H1 (cell line): ENCODE data around the gene PACSIN2. TPM values are rescaled to one million over a fixed set of nuclear protein-coding genes. Genes with fewer than 3 reads are reported as not detected.

Experiments
- CTCF ChIA-PET: fragments of 300-600 bp; sonication (Branson Sonifier 250); formaldehyde crosslinking; loops from one replicate; lab custom pipeline; 2021; ENCODE audit not compliant: partially characterized antibody; lab: Charles Lee
- POLR2A ChIA-PET: fragments of 300-600 bp; sonication (Branson Sonifier 250); formaldehyde crosslinking; loops from one replicate; lab custom pipeline; 2021; ENCODE audit warnings: inconsistent platforms; ENCODE audit not compliant: partially characterized antibody; lab: Charles Lee
- DNase-seq, 2 experiments: peaks; one replicate each; pipeline versions ENCODE4 v3.0.0 to v3.0.0-alpha.2; 2010 to 2022; ENCODE audit warnings: low spot score in 2 of 2, low read depth in 1 of 2, mixed read lengths in 1 of 2
- FAIRE-seq: peaks from 2 replicates; lab custom pipeline; 2011; peaks lifted over from hg19 to GRCh38; lab: Jason Lieb, UNC
- H2AFZ ChIP-seq: 2 replicates; pipeline ENCODE4 v1.8.1; 2012; ENCODE audit warnings: low read length, inconsistent platforms
- H2AK5ac ChIP-seq: 2 replicates; pipeline ENCODE4 v1.6.1; 2013; ENCODE audit warnings: low read depth, low read length
- H2BK120ac ChIP-seq: replicated peaks from 2 replicates; pipeline ENCODE3; 2013; ENCODE audit warnings: low read depth, low read length, inconsistent platforms
- H2BK12ac ChIP-seq: 2 replicates; pipeline ENCODE4 v1.6.1; 2013; ENCODE audit warnings: low read depth, low read length
- H2BK15ac ChIP-seq: 2 replicates; pipeline ENCODE4 v1.6.1; 2013; ENCODE audit warnings: low read length
- H2BK20ac ChIP-seq: 2 replicates; pipeline ENCODE4 v1.6.1; 2013; ENCODE audit warnings: low read length
- H2BK5ac ChIP-seq: 2 replicates; pipeline ENCODE4 v1.6.1; 2013; ENCODE audit warnings: low read depth, low read length
- H3K14ac ChIP-seq: 2 replicates; pipeline ENCODE4 v1.6.1; 2013; ENCODE audit warnings: inconsistent platforms; ENCODE audit not compliant: insufficient read length
- H3K18ac ChIP-seq: 2 replicates; pipeline ENCODE4 v1.6.1; 2013; ENCODE audit warnings: low read length; ENCODE audit errors: extremely low read depth
- H3K23ac ChIP-seq: 2 replicates; pipeline ENCODE4 v1.6.1; 2013; ENCODE audit warnings: inconsistent platforms; ENCODE audit not compliant: insufficient read length
- H3K23me2 ChIP-seq: 2 replicates; pipeline ENCODE4 v1.6.1; 2013; ENCODE audit warnings: low read depth, low read length
- H3K27ac ChIP-seq: 2 replicates; pipeline ENCODE4 v1.6.1; 2011; ENCODE audit warnings: low read depth, low read length, inconsistent platforms
- H3K27me3 ChIP-seq, 4 experiments: replicated peaks in 1 of 4; 1 replicate in 1 of 4; 2 replicates in 3 of 4; pipeline versions ENCODE4 v1.6.1 to v1.8.1; 2011 to 2013; ENCODE audit warnings: low read length in 3 of 4, mild to moderate bottlenecking in 3 of 4, inconsistent platforms in 2 of 4, mixed read lengths in 2 of 4, moderate library complexity in 1 of 4; ENCODE audit not compliant: control insufficient read depth in 3 of 4, insufficient read depth in 3 of 4; ENCODE audit errors: extremely low read depth in 1 of 4
- H3K36me3 ChIP-seq, 4 experiments: 2 replicates each; pipeline versions ENCODE4 v1.6.1 to v1.8.1; 2011 to 2013; ENCODE audit warnings: mild to moderate bottlenecking in 4 of 4, low read length in 3 of 4, moderate library complexity in 2 of 4, control low read depth in 1 of 4, inconsistent platforms in 1 of 4; ENCODE audit not compliant: insufficient read depth in 4 of 4, control insufficient read depth in 2 of 4
- H3K4ac ChIP-seq: replicated peaks from 2 replicates; pipeline ENCODE3; 2013; ENCODE audit warnings: low read length, low read depth, mixed read lengths, inconsistent platforms; ENCODE audit not compliant: insufficient read length
- H3K4me1 ChIP-seq, 4 experiments: replicated peaks in 1 of 4; 1 replicate in 1 of 4; 2 replicates in 3 of 4; pipeline versions ENCODE4 v1.6.1 to v1.8.1; 2011 to 2013; ENCODE audit warnings: low read length in 3 of 4, inconsistent platforms in 2 of 4, mixed read lengths in 1 of 4; ENCODE audit not compliant: insufficient read depth in 4 of 4, control insufficient read depth in 3 of 4
- H3K4me2 ChIP-seq, 2 experiments: 2 replicates each; pipeline versions ENCODE4 v1.6.1 to v1.8.1; 2011 to 2013; ENCODE audit warnings: low read depth in 2 of 2, low read length in 2 of 2, control low read depth in 1 of 2, inconsistent platforms in 1 of 2, mild to moderate bottlenecking in 1 of 2; ENCODE audit not compliant: insufficient read depth in 1 of 2
- H3K4me3 ChIP-seq, 4 experiments: fragments of 200-600, 300-600 bp in 1 of 4; sonication (generic), shearing (Covaris generic), sonication (Bioruptor Twin) in 1 of 4; 2 replicates each; pipeline versions ENCODE4 v1.5.1 to v1.8.1; 2011 to 2016; ENCODE audit warnings: low read length in 4 of 4, low read depth in 3 of 4, control low read depth in 2 of 4, inconsistent platforms in 2 of 4, mild to moderate bottlenecking in 2 of 4, mixed read lengths in 1 of 4, moderate library complexity in 1 of 4; ENCODE audit not compliant: insufficient read depth in 2 of 4; ENCODE audit errors: extremely low read depth in 1 of 4
- H3K56ac ChIP-seq: replicated peaks from 2 replicates; pipeline ENCODE3; 2013; ENCODE audit warnings: low read depth, mild to moderate bottlenecking, mixed read lengths, low read length, inconsistent platforms; ENCODE audit not compliant: insufficient read length
- H3K79me1 ChIP-seq: 2 replicates; pipeline ENCODE4 v1.6.1; 2013; ENCODE audit warnings: low read depth, low read length, control low read depth
- H3K79me2 ChIP-seq, 2 experiments: 2 replicates each; pipeline versions ENCODE4 v1.6.1 to v1.8.1; 2012 to 2013; ENCODE audit warnings: low read length in 2 of 2, mild to moderate bottlenecking in 2 of 2, inconsistent platforms in 1 of 2; ENCODE audit not compliant: insufficient read depth in 2 of 2, control insufficient read depth in 1 of 2
- H3K9ac ChIP-seq, 4 experiments: replicated peaks in 1 of 4; 1 replicate in 1 of 4; 2 replicates in 3 of 4; pipeline versions ENCODE4 v1.6.1 to v1.8.1; 2011 to 2013; ENCODE audit warnings: low read depth in 3 of 4, low read length in 3 of 4, control low read depth in 2 of 4, mild to moderate bottlenecking in 2 of 4, moderate library complexity in 2 of 4, inconsistent platforms in 1 of 4; ENCODE audit errors: extremely low read depth in 1 of 4
- H3K9me3 ChIP-seq, 2 experiments: 2 replicates each; pipeline versions ENCODE4 v1.6.1 to v1.8.1; 2012 to 2013; ENCODE audit warnings: mild to moderate bottlenecking in 2 of 2, moderate library complexity in 2 of 2, control low read depth in 1 of 2, inconsistent platforms in 1 of 2, low read depth in 1 of 2, low read length in 1 of 2, mixed read lengths in 1 of 2; ENCODE audit not compliant: insufficient read depth in 2 of 2
- H4K20me1 ChIP-seq, 2 experiments: replicated peaks in 1 of 2; 2 replicates each; pipeline versions ENCODE3 to v1.8.1; 2011 to 2013; ENCODE audit warnings: inconsistent platforms in 2 of 2, low read length in 2 of 2, mild to moderate bottlenecking in 1 of 2; ENCODE audit not compliant: insufficient read depth in 2 of 2, control insufficient read depth in 1 of 2
- H4K5ac ChIP-seq: 2 replicates; pipeline ENCODE4 v1.6.1; 2013; ENCODE audit warnings: low read length, low read depth, mixed read lengths, inconsistent platforms; ENCODE audit not compliant: insufficient read length
- H4K8ac ChIP-seq: 2 replicates; pipeline ENCODE4 v1.8.0; 2013; ENCODE audit warnings: mild to moderate bottlenecking, moderate library complexity, low read length, inconsistent platforms; ENCODE audit not compliant: insufficient read depth; ENCODE audit errors: extremely low read depth
- H4K91ac ChIP-seq: replicated peaks from 2 replicates; pipeline ENCODE3; 2013; ENCODE audit warnings: low read length, mixed read lengths, inconsistent platforms; ENCODE audit not compliant: insufficient read length
- TEAD4 ChIP-seq: IDR thresholded peaks from 2 replicates; pipeline ENCODE4 v1.6.1; 2012; ENCODE audit warnings: low read depth, low read length, inconsistent platforms, mixed read lengths
- WGBS, 2 experiments: shearing (Covaris generic) in 1 of 2; methylation state at CpG; one replicate each; pipeline versions ENCODE4 v1.1.6 to v1.1.7; 2013 to 2015; ENCODE audit warnings: low lambda C conversion rate in 2 of 2, mixed read lengths in 2 of 2, inconsistent platforms in 1 of 2, low coverage in 1 of 2, missing lambda C conversion rate in 1 of 2; ENCODE audit not compliant: insufficient replicate concordance in 2 of 2, insufficient coverage in 1 of 2, insufficient read length in 1 of 2; ENCODE audit errors: extremely low coverage in 1 of 2, missing lambda C conversion rate in 1 of 2; 5-methylcytosine and 5-hydroxymethylcytosine counted together
- polyA plus RNA-seq, 7 experiments: library from polyadenylated mRNA; depleted of rRNA in 3 of 7; stranded (reverse) in 5 of 7; unstranded in 2 of 7; fragments of >200 nt in 5 of 7; fragments of 200-250 nt in 2 of 7; gene quantifications; 1 replicate in 5 of 7; 2 replicates in 1 of 7; 4 replicates in 1 of 7; pipeline versions ENCODE4 v1.2.1 to v1.2.3, GENCODE V29; 2011 to 2013; ENCODE audit warnings: missing spikeins in 2 of 7, mixed read lengths in 2 of 7
- total RNA-seq: library from RNA; stranded (reverse); fragmentation: NEBNext Ultra II Directional; extraction: Animal tissue kit (Norgen Biotek cat#: 25700); gene quantifications from 2 replicates; pipeline ENCODE4 v1.2.1, GENCODE V29; 2021
- TF ChIP-seq, protein P1 (sequence below): IDR thresholded peaks from 2 replicates; pipeline ENCODE4 v1.6.1; 2012; ENCODE audit warnings: low read length, inconsistent platforms
- TF ChIP-seq, protein P2 (sequence below), 3 experiments: IDR thresholded peaks; 1 replicate in 2 of 3; 2 replicates in 1 of 3; pipeline versions ENCODE4 v1.5.1 to v1.6.1; 2011; ENCODE audit warnings: low read length in 3 of 3, mild to moderate bottlenecking in 3 of 3, inconsistent platforms in 2 of 3, low read depth in 1 of 3, moderate library complexity in 1 of 3; ENCODE audit not compliant: insufficient read depth in 1 of 3; ENCODE audit errors: control extremely low read depth in 1 of 3

The PACSIN2 gene
- total and polyA plus RNA-seq, 2 of the 8 experiments (the other 6 are each of a cell fraction or from before 2014, with no cell fraction given): 44.8 to 64.2 TPM

DNA sequence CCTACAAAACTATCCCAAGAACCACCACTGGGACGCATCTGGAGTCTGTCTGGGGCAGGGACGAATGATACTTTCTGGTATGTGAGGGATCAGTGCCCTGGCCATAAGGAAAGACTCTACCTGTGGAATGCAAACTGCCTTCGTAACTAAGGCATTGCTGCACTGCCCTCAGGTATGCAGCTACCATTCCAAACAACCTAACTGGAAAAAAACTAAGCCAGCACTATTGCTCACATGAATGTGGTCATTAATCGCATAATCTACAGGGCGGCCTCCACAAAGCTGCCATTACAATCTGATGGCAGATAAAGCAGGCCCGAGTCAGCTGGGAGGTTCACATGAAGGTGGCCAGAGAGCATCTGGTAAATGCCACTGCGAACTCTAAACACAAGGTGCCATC, 3.9 kb downstream of the PACSIN2 start:
- Histone ChIP-seq H2AK5ac (0 out of 2 replicates have a peak overlapping the region, but pooled peaks have one; percentile 31), H3K18ac (no peak overlapping the region)
- no peak for FAIRE-seq

More for the DNA sequence above, 3.9 kb downstream of the PACSIN2 start:
- H3K14ac ChIP-seq: no peak overlapping the region
- no peak overlapping the region for H4K5ac ChIP-seq
- no peak overlapping the region for H2BK20ac ChIP-seq
- ChIA-PET POLR2A (interaction anchor here (7.5 kb wide), 1 partner anchor 7 kb away, joined by 94 read pairs; no protein-coding TSS in a partner anchor), CTCF (interaction anchor here (3.2 kb wide), 1 partner anchor 49 kb away, joined by 9 read pairs; no protein-coding TSS in a partner anchor)
- H4K8ac ChIP-seq: no peak overlapping the region
- peaks cover 8 to 27% (median 14%) of the 10 kb centered on the region in 4 experiments for H3K4me1 ChIP-seq
- DNase-seq: no peak
- no peak overlapping the region for H3K56ac ChIP-seq
- H2BK15ac ChIP-seq: no peak overlapping the region
- H3K27ac ChIP-seq: no peak overlapping the region
- H4K91ac ChIP-seq: no peak overlapping the region
- H2AFZ ChIP-seq: no peak overlapping the region
- TF ChIP-seq TEAD4: peak; percentile 81
- TF ChIP-seq, protein P1, sequence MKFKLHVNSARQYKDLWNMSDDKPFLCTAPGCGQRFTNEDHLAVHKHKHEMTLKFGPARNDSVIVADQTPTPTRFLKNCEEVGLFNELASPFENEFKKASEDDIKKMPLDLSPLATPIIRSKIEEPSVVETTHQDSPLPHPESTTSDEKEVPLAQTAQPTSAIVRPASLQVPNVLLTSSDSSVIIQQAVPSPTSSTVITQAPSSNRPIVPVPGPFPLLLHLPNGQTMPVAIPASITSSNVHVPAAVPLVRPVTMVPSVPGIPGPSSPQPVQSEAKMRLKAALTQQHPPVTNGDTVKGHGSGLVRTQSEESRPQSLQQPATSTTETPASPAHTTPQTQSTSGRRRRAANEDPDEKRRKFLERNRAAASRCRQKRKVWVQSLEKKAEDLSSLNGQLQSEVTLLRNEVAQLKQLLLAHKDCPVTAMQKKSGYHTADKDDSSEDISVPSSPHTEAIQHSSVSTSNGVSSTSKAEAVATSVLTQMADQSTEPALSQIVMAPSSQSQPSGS: no peak
- TF ChIP-seq, protein P2, sequence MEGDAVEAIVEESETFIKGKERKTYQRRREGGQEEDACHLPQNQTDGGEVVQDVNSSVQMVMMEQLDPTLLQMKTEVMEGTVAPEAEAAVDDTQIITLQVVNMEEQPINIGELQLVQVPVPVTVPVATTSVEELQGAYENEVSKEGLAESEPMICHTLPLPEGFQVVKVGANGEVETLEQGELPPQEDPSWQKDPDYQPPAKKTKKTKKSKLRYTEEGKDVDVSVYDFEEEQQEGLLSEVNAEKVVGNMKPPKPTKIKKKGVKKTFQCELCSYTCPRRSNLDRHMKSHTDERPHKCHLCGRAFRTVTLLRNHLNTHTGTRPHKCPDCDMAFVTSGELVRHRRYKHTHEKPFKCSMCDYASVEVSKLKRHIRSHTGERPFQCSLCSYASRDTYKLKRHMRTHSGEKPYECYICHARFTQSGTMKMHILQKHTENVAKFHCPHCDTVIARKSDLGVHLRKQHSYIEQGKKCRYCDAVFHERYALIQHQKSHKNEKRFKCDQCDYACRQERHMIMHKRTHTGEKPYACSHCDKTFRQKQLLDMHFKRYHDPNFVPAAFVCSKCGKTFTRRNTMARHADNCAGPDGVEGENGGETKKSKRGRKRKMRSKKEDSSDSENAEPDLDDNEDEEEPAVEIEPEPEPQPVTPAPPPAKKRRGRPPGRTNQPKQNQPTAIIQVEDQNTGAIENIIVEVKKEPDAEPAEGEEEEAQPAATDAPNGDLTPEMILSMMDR (IDR thresholded peaks at IDR 0.05; ENCODE audit: control extremely low read depth in 1 of 3, insufficient read depth in 1 of 3, low read depth in 1 of 3, low read length in 3 of 3): peak in 1 of 3 experiments; percentile 19; a peak in 1 of 4 replicates
- peaks cover 0 to 5% (median 1%) of the 10 kb centered on the region in 4 experiments; a peak in 3 of 7 replicates for H3K27me3 ChIP-seq
- H2BK12ac ChIP-seq: no peak overlapping the region
- no peak overlapping the region for H3K4ac ChIP-seq
- no peaks in the 10 kb centered on the region for H3K36me3 ChIP-seq
- H3K9ac ChIP-seq: no peak overlapping the region
- H3K4me2 ChIP-seq: no peak overlapping the region
- H2BK120ac ChIP-seq: no peak overlapping the region
- H3K23ac ChIP-seq: no peak overlapping the region
- peaks cover 19% of the 10 kb centered on the region for H3K79me1 ChIP-seq
- 92% methylated on average over 7 of the region's 7 CpGs; no CpG with 5 or more reads in 1 of the 2 experiments for WGBS, 2 experiments
- no peak overlapping the region for H3K4me3 ChIP-seq
- H3K79me2 ChIP-seq: peaks cover 28 to 80% of the 10 kb centered on the region in 2 experiments
- H2BK5ac ChIP-seq: no peak overlapping the region; the same call in 1 of the 2 replicates
- H4K20me1 ChIP-seq: peaks cover 12 to 29% of the 10 kb centered on the region in 2 experiments
- H3K23me2 ChIP-seq: peaks cover 14% of the 10 kb centered on the region
- H3K9me3 ChIP-seq: no peaks in the 10 kb centered on the region
